Calu3 (cell line): ENCODE results near the gene TOMM70. TPM values are rescaled to one million over a fixed set of nuclear protein-coding genes. Genes with fewer than 3 reads are reported as not detected.
A peak's percentile ranks its signal among the peaks of the same experiment; 100 is the strongest.
"Not testable (repeated sequence)": the region's sequence is repeated elsewhere in the genome, so short reads cannot be mapped to it uniquely, and the experiment has no call there.

Experiments used
- BruUV-seq: library from RNA; stranded (reverse); fragments of 400-500 nt; replicated peaks from 2 replicates; lab custom pipeline; 2021; lab: Mats Ljungman, UMichigan
- CTCF ChIA-PET: fragments of 300-600 bp; sonication (Branson Sonifier 250); formaldehyde crosslinking; loops from one replicate; lab custom pipeline; 2022; ENCODE audit warnings: antibody characterized with exemption; lab: Charles Lee
- DNase-seq: peaks from one replicate; pipeline ENCODE4 v3.0.0; 2022
- H3K27ac Mint-ChIP-seq: one replicate; pipeline ENCODE4 v1.8.0; 2022; ENCODE audit warnings: mixed read lengths; ENCODE audit not compliant: unreplicated experiment
- H3K27me3 Mint-ChIP-seq: one replicate; pipeline ENCODE4 v1.8.0; 2022; ENCODE audit warnings: mixed read lengths; ENCODE audit not compliant: unreplicated experiment
- H3K36me3 Mint-ChIP-seq: one replicate; pipeline ENCODE4 v1.8.0; 2022; ENCODE audit warnings: mild to moderate bottlenecking, moderate library complexity, mixed read lengths; ENCODE audit not compliant: insufficient read depth, unreplicated experiment
- H3K4me1 Mint-ChIP-seq: one replicate; pipeline ENCODE4 v1.8.0; 2022; ENCODE audit warnings: mild to moderate bottlenecking, low read depth, mixed read lengths; ENCODE audit not compliant: unreplicated experiment
- H3K4me3 Mint-ChIP-seq: one replicate; pipeline ENCODE4 v1.8.0; 2022; ENCODE audit warnings: mild to moderate bottlenecking, low read depth, moderate library complexity, mixed read lengths; ENCODE audit not compliant: unreplicated experiment
- H3K9me3 Mint-ChIP-seq: one replicate; pipeline ENCODE4 v1.8.0; 2022; ENCODE audit warnings: low read depth, mixed read lengths; ENCODE audit not compliant: unreplicated experiment
- intact Hi-C: fragments of 100-400 bp; cut with micrococcal nuclease; formaldehyde crosslinking; loops from one replicate; pipeline ENCODE4 v1.10.0; 2022; ENCODE audit not compliant: unreplicated experiment
- total RNA-seq: library from RNA; stranded (reverse); gene quantifications from 2 replicates; pipeline ENCODE4 v1.2.3, GENCODE V29; 2022
- TF ChIP-seq, protein P1 (sequence below): fragments of 200-600 bp; IDR thresholded peaks from one replicate; pipeline ENCODE4 v1.8.0; 2022; ENCODE audit warnings: antibody characterized with exemption; ENCODE audit not compliant: unreplicated experiment

The TOMM70 gene
- total RNA-seq, 1 experiment from 2014 or later, result 49.5 TPM

DNA sequence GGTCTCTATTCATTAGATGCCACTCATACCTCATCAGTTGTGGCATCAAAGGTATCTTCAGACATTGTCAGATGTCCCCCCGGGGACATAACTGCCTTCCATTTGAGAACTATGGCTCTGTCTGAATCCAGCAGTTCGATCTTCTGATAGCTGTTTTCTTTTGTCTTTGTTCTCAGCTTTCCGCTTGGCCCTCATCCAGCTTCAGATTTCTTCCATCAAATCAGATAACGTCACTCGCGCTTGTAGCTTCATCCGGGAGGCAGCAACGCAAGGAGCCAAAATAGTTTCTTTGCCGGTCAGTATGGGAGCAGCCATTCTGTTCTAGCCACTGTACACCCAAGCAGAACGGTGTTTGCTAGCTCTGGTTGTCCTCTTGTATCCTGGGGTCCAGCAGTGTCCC lies 62.0 kb downstream of the TOMM70 start:
- H3K9me3 Mint-ChIP-seq, result no peaks in the 10 kb centered on the region
- CTCF ChIA-PET, result no interaction called here
- no TSS peak for BruUV-seq

DNA sequence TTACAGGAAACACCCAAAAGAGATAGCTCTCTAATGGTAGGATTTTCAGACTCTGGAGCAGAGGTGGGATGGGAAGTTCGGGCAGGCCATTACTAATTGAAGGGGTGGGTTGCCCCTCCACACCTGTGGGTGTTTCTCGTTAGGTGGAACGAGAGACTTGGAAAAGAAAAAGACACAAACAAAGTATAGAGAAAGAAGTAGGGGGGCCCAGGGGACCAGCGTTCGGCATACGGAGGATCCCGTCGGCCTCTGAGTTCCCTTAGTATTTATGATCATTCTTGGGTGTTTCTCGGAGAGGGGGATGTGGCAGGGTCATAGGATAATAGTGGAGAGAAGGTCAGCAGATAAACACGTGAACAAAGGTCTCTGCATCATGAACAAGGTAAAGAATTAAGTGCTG lies 64.7 kb downstream of the TOMM70 start:
- DNase-seq, BruUV-seq, H3K27me3 Mint-ChIP-seq, intact Hi-C loops, H3K4me3 Mint-ChIP-seq, H3K9me3 Mint-ChIP-seq, H3K27ac Mint-ChIP-seq: not testable (repeated sequence)
- CTCF ChIA-PET, result interaction anchor here (0.6 to 0.7 kb wide), 2 partner anchors 33 to 34 kb away, joined by 4 to 6 read pairs; no protein-coding TSS in a partner anchor
- Mint-ChIP-seq H3K4me1 (peaks cover 26% of the 10 kb centered on the region), H3K36me3 (peaks cover 12% of the 10 kb centered on the region)

More for the DNA sequence above, 62.0 kb downstream of the TOMM70 start:
- H3K4me3 Mint-ChIP-seq, result no peak overlapping the region
- H3K36me3 Mint-ChIP-seq, result peaks cover 19% of the 10 kb centered on the region
- TF ChIP-seq, protein P1, sequence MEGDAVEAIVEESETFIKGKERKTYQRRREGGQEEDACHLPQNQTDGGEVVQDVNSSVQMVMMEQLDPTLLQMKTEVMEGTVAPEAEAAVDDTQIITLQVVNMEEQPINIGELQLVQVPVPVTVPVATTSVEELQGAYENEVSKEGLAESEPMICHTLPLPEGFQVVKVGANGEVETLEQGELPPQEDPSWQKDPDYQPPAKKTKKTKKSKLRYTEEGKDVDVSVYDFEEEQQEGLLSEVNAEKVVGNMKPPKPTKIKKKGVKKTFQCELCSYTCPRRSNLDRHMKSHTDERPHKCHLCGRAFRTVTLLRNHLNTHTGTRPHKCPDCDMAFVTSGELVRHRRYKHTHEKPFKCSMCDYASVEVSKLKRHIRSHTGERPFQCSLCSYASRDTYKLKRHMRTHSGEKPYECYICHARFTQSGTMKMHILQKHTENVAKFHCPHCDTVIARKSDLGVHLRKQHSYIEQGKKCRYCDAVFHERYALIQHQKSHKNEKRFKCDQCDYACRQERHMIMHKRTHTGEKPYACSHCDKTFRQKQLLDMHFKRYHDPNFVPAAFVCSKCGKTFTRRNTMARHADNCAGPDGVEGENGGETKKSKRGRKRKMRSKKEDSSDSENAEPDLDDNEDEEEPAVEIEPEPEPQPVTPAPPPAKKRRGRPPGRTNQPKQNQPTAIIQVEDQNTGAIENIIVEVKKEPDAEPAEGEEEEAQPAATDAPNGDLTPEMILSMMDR, result no peak
- DNase-seq, result no peak
- H3K4me1 Mint-ChIP-seq, result peaks cover 16% of the 10 kb centered on the region
- H3K27me3 Mint-ChIP-seq, result no peaks in the 10 kb centered on the region
- H3K27ac Mint-ChIP-seq, result no peak overlapping the region
- intact Hi-C loops, result no loop called here

DNA sequence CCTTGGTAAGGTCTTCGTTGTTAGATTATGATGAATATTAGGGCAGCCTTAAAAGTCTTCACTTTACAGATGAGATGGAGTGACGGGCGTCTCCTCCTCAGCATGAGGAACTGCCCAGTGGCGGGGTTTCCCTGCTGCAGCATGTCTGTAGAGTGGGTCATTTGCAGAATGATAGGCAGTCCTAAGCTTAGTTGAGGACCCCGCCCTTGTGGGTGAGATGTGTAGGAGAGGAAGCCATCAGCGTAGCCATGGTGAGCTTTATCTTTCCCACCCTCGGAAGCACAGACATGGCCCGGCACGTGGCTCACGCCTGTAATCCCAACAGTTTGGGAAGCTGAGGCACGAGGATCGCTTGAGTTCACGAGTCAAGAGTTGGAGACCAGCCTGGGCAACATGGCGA lies 65.5 kb downstream of the TOMM70 start:
- TF ChIP-seq, protein P1, result no peak
- TSS peak; percentile 57 for BruUV-seq
- Mint-ChIP-seq H3K4me3 (peak overlapping the region; percentile 72), H3K27me3 (no peaks in the 10 kb centered on the region), H3K27ac (peak overlapping the region; percentile 67), H3K36me3 (peaks cover 12% of the 10 kb centered on the region), H3K4me1 (peaks cover 26% of the 10 kb centered on the region), H3K9me3 (no peaks in the 10 kb centered on the region)
- peak; percentile 26 for DNase-seq
- intact Hi-C loops, result no loop called here
- CTCF ChIA-PET, result interaction anchor here (0.7 kb wide), 1 partner anchor 33 kb away, joined by 4 read pairs; no protein-coding TSS in a partner anchor

- TF ChIP-seq, protein P1, result no peak
- H3K27ac Mint-ChIP-seq, result peak within 1 kb of the TSS; percentile 67
- BruUV-seq, result no TSS peak
- no peaks in the 10 kb centered on the region for H3K27me3 Mint-ChIP-seq
- H3K4me3 Mint-ChIP-seq, result peak within 1 kb of the TSS; percentile 72
- peaks cover 12% of the 10 kb centered on the region for H3K36me3 Mint-ChIP-seq
- H3K4me1 Mint-ChIP-seq, result peaks cover 26% of the 10 kb centered on the region
- H3K9me3 Mint-ChIP-seq, result no peaks in the 10 kb centered on the region
- CTCF ChIA-PET, result interaction anchor here (0.7 kb wide), 1 partner anchor 18 kb away, joined by 3 read pairs; no protein-coding TSS in a partner anchor
- peak; percentile 81 for DNase-seq
- intact Hi-C loops, result no loop called here
Observed at GRCh38 chr3:100334488-100335351, 66.2 kb downstream of the TOMM70 start, which contains the start of gene NIT2. Gene NIT2, plus strand, starts transcription at chr3:100334757. Its CDS starts 35 bp downstream, at chr3:100334792.
